GM19240 (cell line): Measurements from ENCODE around the gene MAP4K5.
"Not testable (repeated sequence)": the region's sequence is repeated elsewhere in the genome, so short reads cannot be mapped to it uniquely, and the experiment has no call there.

Source experiments
- DNase-seq: peaks from one replicate; pipeline ENCODE4 v3.0.0; 2011; ENCODE audit warnings: low spot score; ENCODE audit not compliant: insufficient read length

The MAP4K5 gene

GRCh38 chr14:50531595-50532501 lies 521 bp downstream of the MAP4K5 start:
- DNase-seq, result no peak

GRCh38 chr14:50530794-50531365 lies 1.5 kb downstream of the MAP4K5 start:
- no peak for DNase-seq

- DNase-seq, result no peak
Measured at GRCh38 chr14:50530358-50530757, 2.0 kb downstream of the MAP4K5 start.

- no peak for DNase-seq
Measured at GRCh38 chr14:50529288-50530179, 2.8 kb downstream of the MAP4K5 start.

GRCh38 chr14:50528000-50528399 lies 4.4 kb downstream of the MAP4K5 start:
- DNase-seq, result no peak

GRCh38 chr14:50524731-50525515 lies 7.4 kb downstream of the MAP4K5 start:
- no peak for DNase-seq

- DNase-seq, result no peak
Measured at GRCh38 chr14:50524060-50524459, 8.3 kb downstream of the MAP4K5 start.

GRCh38 chr14:50523271-50524041 lies 8.9 kb downstream of the MAP4K5 start:
- DNase-seq, result no peak

- no peak for DNase-seq
Measured at GRCh38 chr14:50521912-50522341, 10.4 kb downstream of the MAP4K5 start.

- no peak for DNase-seq
Measured at GRCh38 chr14:50520947-50521815, 11.2 kb downstream of the MAP4K5 start.

- DNase-seq, result no peak
Measured at GRCh38 chr14:50516091-50516490, 16.3 kb downstream of the MAP4K5 start.

GRCh38 chr14:50512463-50512862 lies 19.9 kb downstream of the MAP4K5 start:
- DNase-seq, result no peak

GRCh38 chr14:50510157-50510556 lies 22.2 kb downstream of the MAP4K5 start:
- DNase-seq, result no peak

GRCh38 chr14:50507078-50507477 lies 25.3 kb downstream of the MAP4K5 start:
- not testable (repeated sequence) for DNase-seq

GRCh38 chr14:50501642-50502041 lies 30.7 kb downstream of the MAP4K5 start:
- no peak for DNase-seq

GRCh38 chr14:50497351-50497750 lies 35.0 kb downstream of the MAP4K5 start:
- DNase-seq, result no peak

GRCh38 chr14:50489851-50490250 lies 42.5 kb downstream of the MAP4K5 start:
- DNase-seq, result no peak

GRCh38 chr14:50488521-50488920 lies 43.8 kb downstream of the MAP4K5 start:
- no peak for DNase-seq

GRCh38 chr14:50479041-50479440 lies 53.3 kb downstream of the MAP4K5 start:
- DNase-seq, result no peak
